Vagina (tissue), 2 donors: ENCODE results near the gene CERS1. TPM values are rescaled to one million over a fixed set of nuclear protein-coding genes. Genes with fewer than 3 reads are reported as not detected.

Experiments
- DNase-seq, 2 donors: peaks; one replicate each; pipeline ENCODE4 v3.0.0-alpha.2; 2017; ENCODE audit errors: extremely low spot score in 2 of 2
- H3K27ac ChIP-seq: fragments of 200-600 bp; sonication (generic); one replicate; pipeline ENCODE4 v1.5.1; 2019
- H3K27me3 ChIP-seq: fragments of 200-600 bp; sonication (generic); one replicate; pipeline ENCODE4 v1.5.1; 2019
- H3K36me3 ChIP-seq, 2 donors: fragments of 200-600 bp; sonication (generic); one replicate each; pipeline ENCODE4 v1.5.1; 2017 to 2019
- H3K4me1 ChIP-seq: fragments of 200-600 bp; sonication (generic); one replicate; pipeline ENCODE4 v1.5.1; 2019
- H3K4me3 ChIP-seq, 2 donors: fragments of 200-600 bp; sonication (generic); 1 replicate in 1 of 2; 2 replicates in 1 of 2; pipeline ENCODE4 v1.5.1; 2016 to 2019
- H3K9me3 ChIP-seq: fragments of 200-600 bp; sonication (generic); one replicate; pipeline ENCODE4 v1.5.1; 2019
- POLR2A ChIP-seq, 2 donors: fragments of 450-650 bp; IDR thresholded peaks; one replicate each; pipeline ENCODE4 v1.6.1; 2017; ENCODE audit warnings: antibody characterized with exemption in 2 of 2, mild to moderate bottlenecking in 2 of 2, moderate library complexity in 2 of 2
- POLR2AphosphoS5 ChIP-seq, 2 donors: sonication (generic); formaldehyde crosslinking; IDR thresholded peaks; one replicate each; pipeline ENCODE4 v1.9.0; 2017; ENCODE audit warnings: antibody characterized with exemption in 2 of 2, mild to moderate bottlenecking in 2 of 2, low read depth in 1 of 2; ENCODE audit not compliant: insufficient read depth in 1 of 2
- intact Hi-C: fragments of 100-400 bp; cut with DNase I; formaldehyde crosslinking; loops from one replicate; pipeline ENCODE4 v1.15.1; 2023
- total RNA-seq: library from RNA; depleted of rRNA; stranded (reverse); fragments of >200 nt; gene quantifications from one replicate; pipeline ENCODE4 v1.2.3, GENCODE V29; 2016
- TF ChIP-seq, protein P1 (sequence below), 3 experiments: fragments of 450-650 bp in 2 of 3; fragments of 200-600 bp in 1 of 3; sonication (generic) in 1 of 3; IDR thresholded peaks; one replicate each; pipeline ENCODE4 v1.5.1; 2017 to 2019; ENCODE audit warnings: antibody characterized with exemption in 3 of 3, mild to moderate bottlenecking in 2 of 3, moderate library complexity in 2 of 3

The CERS1 gene
- total RNA-seq, 1 donor from 2014 or later, result 0.49 TPM

DNA sequence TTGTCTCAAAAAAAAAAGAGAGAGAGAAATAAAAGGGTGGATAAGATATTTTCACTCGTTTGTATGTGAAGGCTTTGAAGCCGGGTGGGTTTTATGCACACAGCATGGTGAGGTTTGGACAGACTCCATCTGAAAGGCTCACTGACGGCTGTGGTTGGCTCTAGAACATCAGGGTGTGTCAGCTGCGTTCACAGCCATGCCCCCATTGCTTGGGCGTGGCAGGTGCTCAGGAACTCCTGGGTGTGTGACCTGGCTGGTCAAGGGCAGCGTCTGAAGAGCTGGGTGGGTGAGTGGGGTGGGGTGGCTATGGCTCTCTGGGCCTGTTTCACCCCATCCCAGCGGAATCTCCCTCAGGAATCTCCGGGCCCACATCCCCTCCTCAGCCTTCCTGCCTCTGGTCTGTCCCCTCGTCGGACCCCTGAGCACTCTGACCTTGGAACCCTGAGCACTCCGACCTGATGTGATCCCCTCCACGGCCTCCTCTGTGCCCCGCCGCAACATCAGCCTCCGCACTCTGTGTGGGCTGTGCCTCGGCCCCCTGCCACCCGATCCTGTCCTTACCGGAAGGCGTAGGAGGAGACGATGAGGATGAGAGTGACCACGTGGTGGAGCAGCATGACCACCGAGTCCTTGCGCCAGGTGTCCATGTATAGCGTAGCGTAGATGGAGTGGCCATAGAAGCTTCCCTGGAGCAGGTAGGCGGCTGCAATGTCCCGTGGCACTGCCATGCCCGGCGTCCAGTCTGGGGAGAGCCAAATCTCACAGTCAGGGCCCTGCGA is 12.2 kb downstream of the CERS1 start:
- Histone ChIP-seq H3K9me3 (no peaks in the 10 kb centered on the region), H3K27ac (no peak overlapping the region), H3K4me3 (no peak overlapping the region), H3K4me1 (no peaks in the 10 kb centered on the region), H3K27me3 (no peaks in the 10 kb centered on the region), H3K36me3 (no peaks in the 10 kb centered on the region)
- TF ChIP-seq POLR2A (IDR thresholded peaks at IDR 0.05) (no peak), POLR2AphosphoS5 (IDR thresholded peaks at IDR 0.05; ENCODE audit: insufficient read depth in 1 of 2, low read depth in 1 of 2) (no peak)
- TF ChIP-seq, protein P1, sequence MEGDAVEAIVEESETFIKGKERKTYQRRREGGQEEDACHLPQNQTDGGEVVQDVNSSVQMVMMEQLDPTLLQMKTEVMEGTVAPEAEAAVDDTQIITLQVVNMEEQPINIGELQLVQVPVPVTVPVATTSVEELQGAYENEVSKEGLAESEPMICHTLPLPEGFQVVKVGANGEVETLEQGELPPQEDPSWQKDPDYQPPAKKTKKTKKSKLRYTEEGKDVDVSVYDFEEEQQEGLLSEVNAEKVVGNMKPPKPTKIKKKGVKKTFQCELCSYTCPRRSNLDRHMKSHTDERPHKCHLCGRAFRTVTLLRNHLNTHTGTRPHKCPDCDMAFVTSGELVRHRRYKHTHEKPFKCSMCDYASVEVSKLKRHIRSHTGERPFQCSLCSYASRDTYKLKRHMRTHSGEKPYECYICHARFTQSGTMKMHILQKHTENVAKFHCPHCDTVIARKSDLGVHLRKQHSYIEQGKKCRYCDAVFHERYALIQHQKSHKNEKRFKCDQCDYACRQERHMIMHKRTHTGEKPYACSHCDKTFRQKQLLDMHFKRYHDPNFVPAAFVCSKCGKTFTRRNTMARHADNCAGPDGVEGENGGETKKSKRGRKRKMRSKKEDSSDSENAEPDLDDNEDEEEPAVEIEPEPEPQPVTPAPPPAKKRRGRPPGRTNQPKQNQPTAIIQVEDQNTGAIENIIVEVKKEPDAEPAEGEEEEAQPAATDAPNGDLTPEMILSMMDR (IDR thresholded peaks at IDR 0.05), result no peak
- DNase-seq, result no peak
- intact Hi-C loops, result no loop called here

GRCh38 chr19:18881491-18881890 is 14.5 kb downstream of the CERS1 start:
- Histone ChIP-seq H3K4me3 (no peak overlapping the region), H3K27ac (no peak overlapping the region), H3K9me3 (no peaks in the 10 kb centered on the region), H3K36me3 (no peaks in the 10 kb centered on the region), H3K27me3 (no peaks in the 10 kb centered on the region), H3K4me1 (no peaks in the 10 kb centered on the region)
- DNase-seq, result no peak
- intact Hi-C loops, result no loop called here
- no peak for TF ChIP-seq POLR2A (IDR thresholded peaks at IDR 0.05)
- TF ChIP-seq, protein P1 (IDR thresholded peaks at IDR 0.05), result no peak
- no peak for TF ChIP-seq POLR2AphosphoS5 (IDR thresholded peaks at IDR 0.05; ENCODE audit: insufficient read depth in 1 of 2, low read depth in 1 of 2)

GRCh38 chr19:18879579-18880373 is 16.2 kb downstream of the CERS1 start:
- TF ChIP-seq POLR2AphosphoS5 (IDR thresholded peaks at IDR 0.05; ENCODE audit: insufficient read depth in 1 of 2, low read depth in 1 of 2), result no peak
- DNase-seq, result no peak
- Histone ChIP-seq H3K27ac (no peak overlapping the region), H3K4me3 (no peak overlapping the region), H3K27me3 (no peaks in the 10 kb centered on the region), H3K36me3 (no peaks in the 10 kb centered on the region), H3K9me3 (no peaks in the 10 kb centered on the region), H3K4me1 (no peaks in the 10 kb centered on the region)
- intact Hi-C loops, result no loop called here

DNA sequence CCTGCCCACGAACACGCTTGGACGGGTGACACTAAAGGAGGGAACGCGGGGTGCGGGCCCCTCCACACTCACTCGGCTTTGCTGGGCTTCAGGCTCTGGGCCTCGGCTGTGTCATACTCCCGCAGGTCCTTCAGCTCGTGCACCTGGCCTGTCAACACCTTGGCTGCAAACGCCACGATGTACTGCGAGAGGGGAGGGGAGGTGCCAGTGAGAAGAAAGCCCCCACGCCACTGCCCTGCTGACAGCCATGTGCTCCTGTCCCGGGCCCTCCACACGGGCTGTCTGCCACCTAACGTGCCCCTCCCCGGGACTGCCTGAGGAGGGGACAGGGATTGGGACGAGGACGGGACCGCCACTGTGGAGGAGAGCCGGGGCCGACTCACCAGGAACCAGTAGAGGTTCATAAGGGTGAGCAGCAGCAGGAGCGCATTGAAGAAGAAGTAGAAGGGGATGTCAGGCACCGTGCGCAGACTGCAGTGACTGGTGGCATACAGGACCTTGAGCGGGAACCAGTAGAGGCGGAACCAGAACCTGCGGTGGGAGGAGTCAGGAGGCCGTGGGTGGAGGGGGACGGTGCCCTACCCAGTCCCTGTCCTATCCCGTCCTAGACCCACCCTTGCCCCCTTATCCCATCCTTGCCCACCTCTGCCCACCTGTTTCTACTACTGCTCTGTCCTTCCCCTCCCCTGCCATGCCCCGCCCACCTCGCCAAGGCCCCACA is 16.9 kb downstream of the CERS1 start:
- no peak overlapping the region for H3K27ac ChIP-seq
- no peaks in the 10 kb centered on the region for H3K4me1 ChIP-seq
- no peaks in the 10 kb centered on the region for H3K9me3 ChIP-seq
- TF ChIP-seq POLR2AphosphoS5 (IDR thresholded peaks at IDR 0.05; ENCODE audit: insufficient read depth in 1 of 2, low read depth in 1 of 2), result no peak
- no peak for TF ChIP-seq POLR2A (IDR thresholded peaks at IDR 0.05)
- TF ChIP-seq, protein P1 (IDR thresholded peaks at IDR 0.05), result no peak
- H3K27me3 ChIP-seq, result no peaks in the 10 kb centered on the region
- no peak overlapping the region for H3K4me3 ChIP-seq
- no peaks in the 10 kb centered on the region for H3K36me3 ChIP-seq
- intact Hi-C loops, result no loop called here
- no peak for DNase-seq

DNA sequence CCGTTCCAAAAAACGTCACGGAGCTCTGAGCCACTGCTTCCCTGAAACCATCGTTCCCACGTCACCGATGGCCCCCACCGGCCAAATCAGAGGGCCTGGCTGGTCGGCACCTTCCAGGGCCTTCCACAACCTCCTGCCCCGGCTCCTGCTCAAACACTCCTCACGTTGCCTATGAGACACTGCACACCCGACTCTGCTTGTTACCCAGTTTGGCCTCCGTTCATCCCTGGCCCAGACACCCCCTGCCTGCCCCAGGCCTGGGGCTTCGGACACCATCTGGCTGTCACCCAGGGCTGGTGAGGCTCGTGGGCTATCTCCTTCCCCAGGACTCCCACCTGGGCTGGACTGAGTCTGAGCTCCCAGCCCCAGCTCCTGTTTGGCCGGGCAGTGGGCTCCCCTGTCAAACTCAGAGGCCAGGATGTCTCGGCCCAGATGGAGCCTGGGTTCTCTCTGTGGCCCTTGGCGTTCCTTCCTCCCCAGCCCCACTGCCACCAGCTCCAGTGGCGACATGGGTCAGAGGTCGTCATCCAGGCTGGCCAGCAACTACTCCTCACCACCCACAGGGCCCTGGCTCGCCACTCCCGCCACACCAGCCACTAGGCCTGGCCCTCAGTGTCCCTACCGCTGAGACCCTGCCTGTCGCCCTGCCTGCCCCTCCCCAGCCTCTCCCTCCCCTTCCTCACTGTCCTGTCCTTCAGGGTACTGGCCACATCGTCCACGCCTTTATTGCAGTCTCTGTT is 17.7 kb downstream of the CERS1 start:
- Histone ChIP-seq H3K4me3 (no peak overlapping the region), H3K9me3 (no peaks in the 10 kb centered on the region), H3K27me3 (no peaks in the 10 kb centered on the region), H3K4me1 (no peaks in the 10 kb centered on the region), H3K27ac (no peak overlapping the region), H3K36me3 (no peaks in the 10 kb centered on the region)
- intact Hi-C loops, result no loop called here
- no peak for TF ChIP-seq POLR2AphosphoS5 (IDR thresholded peaks at IDR 0.05; ENCODE audit: insufficient read depth in 1 of 2, low read depth in 1 of 2)
- TF ChIP-seq, protein P1 (IDR thresholded peaks at IDR 0.05), result no peak
- TF ChIP-seq POLR2A (IDR thresholded peaks at IDR 0.05), result no peak
- DNase-seq, result no peak
